ENCODE measurements around the gene SBK1. TPM values are rescaled to one million over a fixed set of nuclear protein-coding genes. Genes with fewer than 3 reads are reported as not detected.

The SBK1 gene
- total RNA-seq, 1 donor from 2014 or later = 2.4 TPM

GRCh38 chr16:28319476-28320022 lies 27.2 kb downstream of the SBK1 start:
- H3K4me3 ChIP-seq = no peak overlapping the region
- no peaks in the 10 kb centered on the region for H3K36me3 ChIP-seq
- no peak for TF ChIP-seq CTCF (IDR thresholded peaks at IDR 0.05)
- no peaks in the 10 kb centered on the region for H3K9me3 ChIP-seq
- DNase-seq (peak; percentile 41), ATAC-seq (no peak)
- H3K27ac ChIP-seq = no peak overlapping the region
- H3K27me3 ChIP-seq (ENCODE audit: low read depth) = no peaks in the 10 kb centered on the region
- H3K4me1 ChIP-seq = no peaks in the 10 kb centered on the region
- intact Hi-C loops (cut with DNase I) = no loop called here

DNA sequence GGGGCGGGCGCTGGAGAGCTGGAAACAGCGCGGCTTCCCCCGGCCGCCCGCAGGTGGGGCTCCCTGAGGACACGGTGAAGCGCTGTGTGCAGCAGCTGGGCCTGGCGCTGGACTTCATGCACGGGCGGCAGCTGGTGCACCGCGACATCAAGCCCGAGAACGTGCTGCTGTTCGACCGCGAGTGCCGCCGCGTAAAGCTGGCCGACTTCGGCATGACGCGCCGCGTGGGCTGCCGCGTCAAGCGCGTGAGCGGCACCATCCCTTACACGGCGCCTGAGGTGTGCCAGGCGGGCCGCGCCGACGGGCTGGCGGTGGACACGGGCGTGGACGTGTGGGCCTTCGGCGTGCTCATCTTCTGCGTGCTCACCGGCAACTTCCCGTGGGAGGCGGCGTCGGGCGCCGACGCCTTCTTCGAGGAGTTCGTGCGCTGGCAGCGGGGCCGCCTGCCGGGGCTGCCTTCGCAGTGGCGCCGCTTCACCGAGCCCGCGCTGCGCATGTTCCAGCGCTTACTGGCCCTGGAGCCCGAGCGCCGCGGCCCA lies 27.8 kb downstream of the SBK1 start:
- Histone ChIP-seq H3K36me3 (no peaks in the 10 kb centered on the region), H3K27ac (no peak overlapping the region), H3K9me3 (no peaks in the 10 kb centered on the region), H3K4me3 (no peak overlapping the region), H3K4me1 (no peaks in the 10 kb centered on the region), H3K27me3 (ENCODE audit: low read depth) (no peaks in the 10 kb centered on the region)
- no peak for TF ChIP-seq CTCF (IDR thresholded peaks at IDR 0.05)
- intact Hi-C loops (cut with DNase I) = no loop called here
- DNase-seq (no peak), ATAC-seq (no peak)

DNA sequence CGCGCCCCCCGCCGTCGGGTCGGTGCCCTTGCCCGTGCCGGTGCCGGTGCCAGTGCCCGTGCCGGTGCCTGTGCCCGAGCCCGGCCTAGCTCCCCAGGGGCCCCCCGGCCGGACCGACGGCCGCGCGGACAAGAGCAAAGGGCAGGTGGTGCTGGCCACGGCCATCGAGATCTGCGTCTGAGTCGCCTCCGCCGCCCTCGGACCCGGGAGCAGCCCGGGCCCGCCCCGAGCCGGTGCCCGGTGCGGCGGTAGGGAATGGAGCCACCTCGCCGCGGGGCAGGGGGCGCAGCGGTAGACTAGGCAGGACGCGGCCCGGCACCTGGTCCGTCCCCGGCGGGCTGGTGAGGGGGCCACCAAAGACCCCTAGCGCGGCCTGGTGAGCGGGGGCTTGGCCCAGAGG lies 28.4 kb downstream of the SBK1 start:
- DNase-seq (no peak), ATAC-seq (no peak)
- Histone ChIP-seq H3K36me3 (no peaks in the 10 kb centered on the region), H3K27ac (no peak overlapping the region), H3K27me3 (ENCODE audit: low read depth) (no peaks in the 10 kb centered on the region), H3K9me3 (no peaks in the 10 kb centered on the region), H3K4me1 (no peaks in the 10 kb centered on the region), H3K4me3 (no peak overlapping the region)
- no peak for TF ChIP-seq CTCF (IDR thresholded peaks at IDR 0.05)
- intact Hi-C loops (cut with DNase I) = no loop called here

DNA sequence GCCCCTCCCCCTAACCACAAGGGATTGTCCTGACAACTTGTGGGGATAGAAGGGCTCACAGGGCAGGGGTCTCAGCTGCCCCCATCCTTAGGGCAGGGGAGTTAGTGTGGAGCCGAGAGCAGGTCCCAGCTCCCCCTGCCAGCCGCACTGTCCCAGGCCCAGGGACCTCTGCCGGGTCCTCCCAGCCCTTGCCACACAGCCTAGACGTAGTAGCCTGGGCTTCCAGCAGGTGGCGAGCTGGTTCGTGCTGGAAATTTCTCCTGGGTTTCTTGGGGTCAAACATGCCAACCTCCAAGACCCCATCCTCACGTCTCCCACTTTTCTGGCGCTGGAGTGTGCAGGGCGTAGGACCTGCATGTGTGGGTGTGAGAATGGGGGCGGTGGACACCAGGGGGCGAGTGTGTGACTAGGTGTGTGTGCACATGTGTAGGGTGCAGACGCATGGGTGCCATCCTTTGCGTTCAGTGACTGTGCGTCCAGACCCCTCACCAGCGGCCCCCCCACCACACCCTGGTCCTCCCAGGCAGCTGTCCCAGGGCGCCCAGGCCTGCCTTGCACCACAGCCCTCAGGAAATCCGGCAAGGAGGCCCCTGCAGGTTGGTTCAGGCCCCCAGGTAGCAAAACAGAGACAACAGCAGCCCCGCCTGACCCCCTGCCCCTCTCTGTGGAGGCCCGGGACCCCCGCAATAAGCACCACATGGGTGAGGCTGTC lies 29.5 kb downstream of the SBK1 start:
- DNase-seq (no peak), ATAC-seq (peak; percentile 32 to 39)
- Histone ChIP-seq H3K4me1 (no peaks in the 10 kb centered on the region), H3K36me3 (no peaks in the 10 kb centered on the region), H3K27ac (no peak overlapping the region), H3K4me3 (no peak overlapping the region), H3K9me3 (no peaks in the 10 kb centered on the region), H3K27me3 (ENCODE audit: low read depth) (no peaks in the 10 kb centered on the region)
- peak; percentile 62 for TF ChIP-seq CTCF (IDR thresholded peaks at IDR 0.05)
- intact Hi-C loops (cut with DNase I) = no loop called here

- ATAC-seq (peak; percentile 4 to 21), DNase-seq (no peak)
- Histone ChIP-seq H3K4me3 (no peak overlapping the region), H3K27ac (no peak overlapping the region), H3K9me3 (no peaks in the 10 kb centered on the region), H3K27me3 (ENCODE audit: low read depth) (no peaks in the 10 kb centered on the region), H3K36me3 (no peaks in the 10 kb centered on the region), H3K4me1 (no peaks in the 10 kb centered on the region)
- intact Hi-C loops (cut with DNase I) = no loop called here
- TF ChIP-seq CTCF (IDR thresholded peaks at IDR 0.05) = no peak
These were observed 32.0 kb downstream of the SBK1 start for GRCh38 chr16:28324235-28324886.

All from lower lobe of right lung (tissue), 2 donors.